SIG-M5 treated with dmso at 0.1 percent for 504 hours (cell line): ENCODE data around the gene SMARCB1.
A peak's percentile ranks its signal among the peaks of the same experiment; 100 is the strongest.
"Not testable (repeated sequence)": the region's sequence is repeated elsewhere in the genome, so short reads cannot be mapped to it uniquely, and the experiment has no call there.

Experiments used
- DNase-seq: peaks from one replicate; lab custom pipeline; 2025; ENCODE audit not compliant: unreplicated experiment; lab: John Stamatoyannopoulos, UW

SMARCB1 gene

DNA sequence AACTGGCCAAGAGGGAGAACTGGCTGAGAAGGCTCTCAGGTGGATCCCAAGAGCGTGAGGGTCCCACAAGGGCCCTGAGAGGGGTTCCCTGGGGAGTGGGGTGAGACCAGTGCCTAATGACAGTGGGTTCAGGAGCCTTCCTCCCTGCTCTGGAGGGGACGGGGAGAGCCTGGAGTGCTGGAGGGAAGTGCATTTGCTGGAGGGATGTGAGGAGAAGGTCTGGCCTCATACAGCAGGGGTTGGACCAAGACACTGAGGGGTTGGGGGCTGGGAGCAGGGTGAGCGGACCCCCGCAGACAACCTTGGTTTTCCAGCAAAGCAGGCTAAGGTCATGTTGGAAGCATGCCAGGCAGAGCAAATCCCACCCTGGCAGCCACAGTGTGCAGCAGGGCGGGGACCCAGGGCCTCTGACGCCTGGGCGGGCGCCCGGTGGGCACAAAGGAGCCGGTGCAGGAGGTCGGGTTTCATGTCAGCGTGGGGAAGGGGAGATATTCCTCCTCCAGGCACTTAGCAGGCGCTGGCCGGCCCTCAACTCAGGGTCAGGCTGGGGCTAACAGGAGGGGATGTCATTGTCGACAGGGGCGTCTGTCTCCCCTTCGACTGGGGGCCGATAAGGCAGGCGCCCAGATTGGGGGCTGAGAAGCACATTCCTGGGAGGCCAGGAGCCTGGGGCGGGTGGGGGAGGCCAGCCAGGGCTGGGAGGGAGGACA, 55.1 kb downstream of the SMARCB1 start:
- no peak for DNase-seq

GRCh38 chr22:23842599-23842998, 55.8 kb downstream of the SMARCB1 start:
- DNase-seq = no peak

DNA sequence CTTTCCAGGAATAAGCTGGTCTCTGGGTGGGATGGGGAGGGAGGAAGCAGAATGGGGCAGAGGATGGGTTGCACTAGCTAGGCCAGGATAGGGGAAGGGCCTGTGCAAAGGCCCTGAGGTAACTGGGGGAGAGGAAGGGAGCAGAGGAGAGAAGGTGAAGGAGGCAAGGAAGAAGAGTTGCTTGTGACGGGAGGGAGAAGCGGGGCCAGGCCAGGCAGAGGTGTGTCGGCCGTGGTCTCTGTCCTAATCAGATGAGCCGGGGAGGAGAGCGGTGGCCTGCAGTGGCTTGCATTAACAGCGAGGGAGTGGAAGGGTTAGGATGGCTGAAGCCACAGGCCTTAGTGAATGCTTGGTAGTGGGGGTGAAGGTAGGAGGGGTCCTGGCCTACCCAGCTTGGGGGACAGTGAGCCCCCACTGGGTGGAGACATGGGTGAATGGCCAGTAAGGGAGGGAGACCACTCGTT, 58.0 kb downstream of the SMARCB1 start:
- no peak for DNase-seq

GRCh38 chr22:23845265-23846080, 58.7 kb downstream of the SMARCB1 start:
- no peak for DNase-seq

- no peak for DNase-seq
Measured at GRCh38 chr22:23846081-23846469, 59.3 kb downstream of the SMARCB1 start.

GRCh38 chr22:23847310-23847920, 60.6 kb downstream of the SMARCB1 start:
- no peak for DNase-seq

GRCh38 chr22:23847991-23848864, 61.5 kb downstream of the SMARCB1 start:
- no peak for DNase-seq

- DNase-seq = peak; percentile 62
Measured at GRCh38 chr22:23849009-23850006, 62.5 kb downstream of the SMARCB1 start.

GRCh38 chr22:23850136-23850611, 63.4 kb downstream of the SMARCB1 start:
- no peak for DNase-seq

GRCh38 chr22:23856721-23857605, 70.2 kb downstream of the SMARCB1 start:
- peak; percentile 43 for DNase-seq

DNA sequence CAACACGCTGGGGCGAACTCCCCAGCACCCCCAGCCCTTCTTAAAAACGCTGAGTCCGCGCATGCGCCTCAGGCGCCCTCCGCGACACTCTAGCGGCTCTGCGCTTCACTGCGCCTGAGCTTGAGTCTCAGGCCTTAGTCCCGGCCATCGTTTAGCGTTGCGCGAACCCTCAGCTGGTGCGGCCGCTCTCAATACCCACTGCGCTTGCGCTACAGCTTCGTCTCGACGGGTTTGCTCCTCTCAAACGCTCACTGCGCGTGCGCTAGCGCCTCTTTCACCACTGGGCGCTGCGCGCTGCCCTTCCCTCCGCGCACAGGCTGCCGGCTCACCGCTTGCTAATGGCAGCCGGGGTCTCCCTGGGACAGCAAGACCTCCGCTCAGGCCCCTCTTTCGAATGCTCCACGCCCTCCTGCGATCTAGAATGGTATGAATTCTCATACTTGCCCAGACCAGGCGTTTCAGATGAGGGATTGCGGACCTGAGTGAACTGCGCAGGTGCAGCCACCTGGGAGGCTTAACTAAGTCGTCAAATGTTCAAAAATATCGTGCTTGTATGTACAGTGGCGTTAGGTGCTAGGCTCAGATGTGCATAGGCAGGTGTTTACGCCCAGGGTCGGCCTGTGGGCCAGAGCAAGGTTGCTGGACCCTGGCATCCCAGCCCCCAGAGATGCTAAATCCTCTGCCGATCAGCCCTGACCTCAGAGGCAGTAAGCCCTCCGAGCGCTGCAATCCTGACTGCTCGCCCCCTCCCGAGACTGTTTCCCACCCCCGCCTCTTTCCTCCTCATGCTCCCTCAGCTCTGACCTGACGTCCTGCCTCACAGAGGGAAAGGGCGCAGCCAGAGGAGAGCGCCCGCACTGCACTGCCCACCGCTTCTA, 71.1 kb downstream of the SMARCB1 start, which contains the start of gene SLC2A11:
Gene SLC2A11 (plus strand): TSS at position 270 of the 878 bp plus-strand sequence. CDS start 125 bp downstream, at position 395.
- DNase-seq = peak; percentile 95

DNA sequence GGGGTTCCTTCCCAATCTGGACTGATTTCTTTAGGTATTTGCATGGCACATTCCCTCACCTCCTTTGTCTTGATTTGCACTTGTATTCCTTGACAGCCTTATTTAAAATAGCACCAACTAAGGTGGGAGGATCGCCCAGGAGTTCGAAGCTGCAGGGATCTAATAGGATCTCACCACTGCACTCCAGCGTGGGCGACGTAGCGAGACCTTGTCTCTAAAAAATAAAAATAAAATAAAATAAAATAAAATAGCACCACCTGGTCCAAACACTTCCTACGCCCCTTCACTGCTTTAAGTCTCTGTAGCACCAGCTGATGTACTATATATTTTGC, 71.7 kb downstream of the SMARCB1 start:
- DNase-seq = no peak

DNA sequence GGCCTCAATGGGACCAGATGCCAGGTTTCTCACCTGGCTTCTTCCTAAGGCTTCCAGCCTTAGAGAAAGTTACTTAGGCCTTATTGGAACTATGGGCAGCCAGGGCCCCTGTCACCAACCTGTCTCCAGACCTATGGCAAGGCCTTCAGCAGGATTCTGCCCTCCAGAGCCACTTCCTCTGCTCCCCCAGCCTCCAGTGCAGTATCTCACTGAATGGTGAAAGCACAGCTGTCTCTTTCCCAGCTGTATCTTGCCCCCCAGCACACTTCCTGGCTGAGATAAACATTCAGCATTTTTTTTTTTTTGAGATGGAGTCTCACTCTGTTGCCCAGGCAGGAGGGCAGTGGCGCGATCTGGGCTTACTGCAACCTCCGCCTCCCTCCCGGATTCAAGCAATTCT, 72.4 kb downstream of the SMARCB1 start:
- DNase-seq = no peak

DNA sequence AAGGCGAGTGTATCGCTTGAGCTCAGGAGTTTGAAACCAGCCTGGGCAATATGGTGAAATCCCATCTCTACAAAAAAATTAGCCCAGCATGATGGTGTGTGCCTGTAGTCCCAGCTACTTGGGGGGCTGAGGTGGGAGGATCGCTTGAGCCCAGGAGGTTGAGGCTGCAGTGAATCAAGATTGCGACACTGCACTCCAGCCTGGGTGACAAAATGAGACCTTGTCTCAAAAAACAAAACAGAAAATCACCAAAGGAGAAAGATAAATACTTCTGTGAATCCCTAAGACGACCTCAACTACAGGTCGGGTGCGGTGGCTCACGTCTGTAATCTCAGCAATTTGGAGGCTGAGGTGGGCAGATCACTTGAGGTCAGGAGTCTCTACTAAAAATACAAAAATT, 73.4 kb downstream of the SMARCB1 start:
- not testable (repeated sequence) for DNase-seq

DNA sequence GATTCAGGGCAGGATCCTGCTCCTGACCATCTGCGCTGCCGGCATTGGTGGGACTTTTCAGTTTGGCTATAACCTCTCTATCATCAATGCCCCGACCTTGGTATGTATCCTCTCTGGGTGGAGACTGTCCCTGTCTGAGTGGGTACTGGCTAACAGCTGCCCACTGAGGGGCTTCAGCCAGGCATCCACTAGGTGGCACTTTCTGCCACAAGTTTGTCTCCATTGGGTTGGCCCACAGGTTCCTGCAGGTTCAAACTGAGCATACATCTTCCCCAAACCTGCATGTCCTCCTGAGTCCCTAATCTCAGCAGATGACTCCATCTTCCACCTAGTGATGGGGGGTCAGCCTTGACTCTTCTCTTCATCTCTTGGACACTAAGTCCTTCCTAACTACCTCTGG, 75.3 kb downstream of the SMARCB1 start:
- peak; percentile 3 for DNase-seq

DNA sequence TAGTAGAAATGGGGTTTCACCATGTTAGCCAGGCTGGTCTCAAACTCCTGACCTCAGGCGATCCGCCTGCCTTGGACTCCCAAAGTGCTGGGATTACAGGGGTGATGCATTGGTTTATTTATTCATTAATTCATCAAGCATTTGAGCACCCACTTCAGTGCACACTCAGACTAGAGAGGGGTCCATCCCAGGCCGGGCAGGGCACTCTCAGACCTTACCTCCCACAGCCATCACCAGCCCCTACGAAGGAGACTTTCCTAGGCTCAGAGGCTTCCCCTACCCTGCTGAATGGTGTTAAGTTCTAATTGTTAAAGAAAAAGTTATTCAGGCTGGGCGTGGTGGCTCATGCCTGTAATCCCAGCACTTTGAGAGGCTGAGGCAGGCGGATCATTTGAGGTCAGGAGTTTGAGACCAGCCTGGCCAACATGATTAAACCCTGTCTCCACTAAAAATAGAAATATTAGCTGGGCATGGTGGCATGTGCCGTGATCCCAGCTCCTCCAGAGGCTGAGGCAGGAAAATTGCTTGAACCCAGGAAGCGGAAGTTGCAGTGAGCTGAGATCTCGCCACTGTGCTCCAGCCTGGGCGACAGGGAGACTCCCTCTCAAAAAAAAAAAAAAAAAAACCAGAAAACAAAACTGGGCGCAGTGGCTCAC, 77.9 kb downstream of the SMARCB1 start:
- DNase-seq = not testable (repeated sequence)

DNA sequence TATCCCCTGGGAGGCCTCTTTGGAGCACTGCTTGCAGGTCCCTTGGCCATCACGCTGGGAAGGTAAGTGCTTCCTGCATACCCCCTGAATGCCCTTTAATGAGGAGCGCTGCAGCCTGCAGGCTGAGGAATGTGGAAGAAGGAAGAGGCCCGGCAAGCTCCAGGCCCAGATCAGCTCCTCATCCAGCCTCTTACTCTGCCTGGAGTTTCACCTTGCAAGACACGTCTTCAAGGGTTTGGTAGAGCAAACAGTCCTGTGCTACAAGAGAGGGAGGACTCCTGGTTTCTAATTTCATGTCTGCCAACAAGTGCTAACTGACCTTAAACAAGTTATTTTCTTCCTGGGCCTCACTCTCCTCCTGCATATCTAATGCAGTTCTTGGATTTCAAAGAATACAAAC, 81.8 kb downstream of the SMARCB1 start:
- DNase-seq = no peak
